ENCODE data around the gene FAM124B.

Gene FAM124B

GRCh38 chr2:224401641-224402342 is at the start of gene FAM124B:
TSS of gene FAM124B (minus strand) at chr2:224402107. CDS start at chr2:224401768, 339 bp downstream.
- in situ Hi-C loops (cut with HindIII; ENCODE audit: low pct_ligation_motif_present, low pct_unique_long_range_greater_than_20kb, low sequenced_read_pairs), result no loop called here
- DNase-seq, result no peak

GRCh38 chr2:224449212-224450147 is 47.6 kb upstream of the FAM124B start:
- in situ Hi-C loops (cut with HindIII; ENCODE audit: low pct_ligation_motif_present, low pct_unique_long_range_greater_than_20kb, low sequenced_read_pairs), result no loop called here
- peak; percentile 46 for DNase-seq

GRCh38 chr2:224448236-224448635 is 46.3 kb upstream of the FAM124B start:
- in situ Hi-C loops (cut with HindIII; ENCODE audit: low pct_ligation_motif_present, low pct_unique_long_range_greater_than_20kb, low sequenced_read_pairs), result no loop called here
- no peak for DNase-seq

GRCh38 chr2:224444783-224445182 is 42.9 kb upstream of the FAM124B start:
- in situ Hi-C loops (cut with HindIII; ENCODE audit: low pct_ligation_motif_present, low pct_unique_long_range_greater_than_20kb, low sequenced_read_pairs), result no loop called here
- no peak for DNase-seq

- DNase-seq, result no peak
- in situ Hi-C loops (cut with HindIII; ENCODE audit: low pct_ligation_motif_present, low pct_unique_long_range_greater_than_20kb, low sequenced_read_pairs), result no loop called here
Observed at GRCh38 chr2:224444021-224444420, 42.1 kb upstream of the FAM124B start.

- in situ Hi-C loops (cut with HindIII; ENCODE audit: low pct_ligation_motif_present, low pct_unique_long_range_greater_than_20kb, low sequenced_read_pairs), result no loop called here
- DNase-seq, result peak; percentile 24
Observed at GRCh38 chr2:224442071-224442967, 40.4 kb upstream of the FAM124B start.

- no peak for DNase-seq
- in situ Hi-C loops (cut with HindIII; ENCODE audit: low pct_ligation_motif_present, low pct_unique_long_range_greater_than_20kb, low sequenced_read_pairs), result no loop called here
Observed at GRCh38 chr2:224440988-224441387, 39.1 kb upstream of the FAM124B start.

- DNase-seq, result no peak
- in situ Hi-C loops (cut with HindIII; ENCODE audit: low pct_ligation_motif_present, low pct_unique_long_range_greater_than_20kb, low sequenced_read_pairs), result no loop called here
Observed at GRCh38 chr2:224438726-224439125, 36.8 kb upstream of the FAM124B start.

GRCh38 chr2:224436634-224437033 is 34.7 kb upstream of the FAM124B start:
- DNase-seq, result no peak
- in situ Hi-C loops (cut with HindIII; ENCODE audit: low pct_ligation_motif_present, low pct_unique_long_range_greater_than_20kb, low sequenced_read_pairs), result no loop called here

GRCh38 chr2:224434618-224435017 is 32.7 kb upstream of the FAM124B start:
- in situ Hi-C loops (cut with HindIII; ENCODE audit: low pct_ligation_motif_present, low pct_unique_long_range_greater_than_20kb, low sequenced_read_pairs), result no loop called here
- DNase-seq, result no peak

- DNase-seq, result no peak
- in situ Hi-C loops (cut with HindIII; ENCODE audit: low pct_ligation_motif_present, low pct_unique_long_range_greater_than_20kb, low sequenced_read_pairs), result no loop called here
Observed at GRCh38 chr2:224433442-224433841, 31.5 kb upstream of the FAM124B start.

- in situ Hi-C loops (cut with HindIII; ENCODE audit: low pct_ligation_motif_present, low pct_unique_long_range_greater_than_20kb, low sequenced_read_pairs), result no loop called here
- no peak for DNase-seq
Observed at GRCh38 chr2:224432003-224432579, 30.2 kb upstream of the FAM124B start.

GRCh38 chr2:224429441-224429810 is 27.5 kb upstream of the FAM124B start:
- in situ Hi-C loops (cut with HindIII; ENCODE audit: low pct_ligation_motif_present, low pct_unique_long_range_greater_than_20kb, low sequenced_read_pairs), result no loop called here
- no peak for DNase-seq

- in situ Hi-C loops (cut with HindIII; ENCODE audit: low pct_ligation_motif_present, low pct_unique_long_range_greater_than_20kb, low sequenced_read_pairs), result no loop called here
- no peak for DNase-seq
Observed at GRCh38 chr2:224428787-224429440, 27.0 kb upstream of the FAM124B start.

- in situ Hi-C loops (cut with HindIII; ENCODE audit: low pct_ligation_motif_present, low pct_unique_long_range_greater_than_20kb, low sequenced_read_pairs), result no loop called here
Observed at GRCh38 chr2:224427471-224427870, 25.6 kb upstream of the FAM124B start.

GRCh38 chr2:224426656-224427055 is 24.7 kb upstream of the FAM124B start:
- DNase-seq, result no peak
- in situ Hi-C loops (cut with HindIII; ENCODE audit: low pct_ligation_motif_present, low pct_unique_long_range_greater_than_20kb, low sequenced_read_pairs), result no loop called here

More at GRCh38 chr2:224427471-224427870, 25.6 kb upstream of the FAM124B start:
- no peak for DNase-seq

GRCh38 chr2:224421065-224421464 is 19.2 kb upstream of the FAM124B start:
- DNase-seq, result no peak
- in situ Hi-C loops (cut with HindIII; ENCODE audit: low pct_ligation_motif_present, low pct_unique_long_range_greater_than_20kb, low sequenced_read_pairs), result no loop called here

- no peak for DNase-seq
- in situ Hi-C loops (cut with HindIII; ENCODE audit: low pct_ligation_motif_present, low pct_unique_long_range_greater_than_20kb, low sequenced_read_pairs), result no loop called here
Observed at GRCh38 chr2:224417947-224418346, 16.0 kb upstream of the FAM124B start.

All from ACHN (cell line).